GM12874 (cell line): ENCODE measurements around the gene TTC14.

Experiments
- CTCF ChIP-seq: IDR thresholded peaks from 2 replicates; pipeline ENCODE4 v1.5.1; 2011; ENCODE audit warnings: low read depth, mild to moderate bottlenecking, control low read depth, low read length, moderate library complexity; ENCODE audit not compliant: insufficient read depth

TTC14 gene

GRCh38 chr3:180601688-180602666 lies at the start of gene TTC14:
Gene TTC14, plus strand, starts transcription at chr3:180602163. Its CDS starts 99 bp downstream, at chr3:180602262.
- TF ChIP-seq CTCF = 0 out of 2 replicates have a peak, but pooled peaks have one; percentile 21

GRCh38 chr3:180563406-180563805 lies 38.6 kb upstream of the TTC14 start:
- TF ChIP-seq CTCF = no peak

GRCh38 chr3:180564676-180565075 lies 37.3 kb upstream of the TTC14 start:
- no peak for TF ChIP-seq CTCF

- TF ChIP-seq CTCF = no peak
Observed at GRCh38 chr3:180570238-180570637, 31.7 kb upstream of the TTC14 start.

GRCh38 chr3:180571831-180572598 lies 29.9 kb upstream of the TTC14 start:
- TF ChIP-seq CTCF = no peak

GRCh38 chr3:180575571-180575970 lies 26.4 kb upstream of the TTC14 start:
- TF ChIP-seq CTCF = no peak

- no peak for TF ChIP-seq CTCF
Observed at GRCh38 chr3:180580934-180581333, 21.0 kb upstream of the TTC14 start.
